T47D (cell line): ENCODE measurements around the gene HARBI1.

Experiments
- DNase-seq, 2 experiments: peaks; one replicate each; pipeline versions ENCODE4 v3.0.0 to v3.0.0-alpha.2; 2011 to 2012; ENCODE audit warnings: low read depth in 1 of 2, low spot score in 1 of 2
- JUND ChIP-seq: IDR thresholded peaks from 2 replicates; pipeline ENCODE4 v1.6.1; 2012; ENCODE audit warnings: low read depth
- in situ Hi-C: cut with HindIII; loops from 2 replicates; pipeline ENCODE4 v1.10.0; 2016; ENCODE audit warnings: low sequenced_read_pairs, low pct_unique_long_range_greater_than_20kb

The HARBI1 gene

GRCh38 chr11:46643531-46643930 is 26.5 kb upstream of the HARBI1 start:
- DNase-seq: no peak
- no peak for TF ChIP-seq JUND
- in situ Hi-C loops: no loop called here

- no peak for DNase-seq
- TF ChIP-seq JUND: no peak
- in situ Hi-C loops: no loop called here
Measured at GRCh38 chr11:46642627-46643335, 25.8 kb upstream of the HARBI1 start.

GRCh38 chr11:46641639-46642038 is 24.6 kb upstream of the HARBI1 start:
- no peak for TF ChIP-seq JUND
- in situ Hi-C loops: no loop called here
- DNase-seq: no peak

GRCh38 chr11:46640036-46640788 is 23.2 kb upstream of the HARBI1 start:
- no peak for TF ChIP-seq JUND
- no peak for DNase-seq
- in situ Hi-C loops: no loop called here

- no peak for TF ChIP-seq JUND
- in situ Hi-C loops: no loop called here
Measured at GRCh38 chr11:46639197-46639839, 22.3 kb upstream of the HARBI1 start.

GRCh38 chr11:46637546-46637945 is 20.5 kb upstream of the HARBI1 start:
- TF ChIP-seq JUND: no peak

More at GRCh38 chr11:46639197-46639839, 22.3 kb upstream of the HARBI1 start:
- no peak for DNase-seq

GRCh38 chr11:46635557-46636139 is 18.6 kb upstream of the HARBI1 start:
- TF ChIP-seq JUND: no peak
- in situ Hi-C loops: no loop called here
- no peak for DNase-seq

More at GRCh38 chr11:46637546-46637945, 20.5 kb upstream of the HARBI1 start:
- in situ Hi-C loops: no loop called here
- no peak for DNase-seq

GRCh38 chr11:46633291-46634217 is 16.5 kb upstream of the HARBI1 start:
- in situ Hi-C loops: no loop called here
- no peak for TF ChIP-seq JUND
- DNase-seq: no peak

GRCh38 chr11:46632502-46632901 is 15.5 kb upstream of the HARBI1 start:
- in situ Hi-C loops: no loop called here
- no peak for DNase-seq
- TF ChIP-seq JUND: no peak

- TF ChIP-seq JUND: no peak
- no peak for DNase-seq
- in situ Hi-C loops: no loop called here
Measured at GRCh38 chr11:46631676-46632075, 14.6 kb upstream of the HARBI1 start.

- no peak for TF ChIP-seq JUND
- in situ Hi-C loops: no loop called here
Measured at GRCh38 chr11:46630237-46630636, 13.2 kb upstream of the HARBI1 start.

GRCh38 chr11:46628961-46629360 is 11.9 kb upstream of the HARBI1 start:
- in situ Hi-C loops: no loop called here
- no peak for TF ChIP-seq JUND
- DNase-seq: no peak

More at GRCh38 chr11:46630237-46630636, 13.2 kb upstream of the HARBI1 start:
- DNase-seq: no peak
